HG03064 (cell line): ENCODE results near the gene TMTC1.
"Not testable (repeated sequence)": the region's sequence is repeated elsewhere in the genome, so short reads cannot be mapped to it uniquely, and the experiment has no call there.

Experiments
- ATAC-seq: cut with Tn5 transposase; IDR thresholded peaks from one replicate; pipeline ENCODE4 v1.9.1; 2021; ENCODE audit warnings: low read depth; ENCODE audit not compliant: unreplicated experiment

TMTC1 gene

GRCh38 chr12:29783773-29784666 is at the start of gene TMTC1:
Gene TMTC1 (minus strand): TSS chr12:29783942. CDS start chr12:29783751, 191 bp downstream.
- ATAC-seq = no peak

GRCh38 chr12:29831173-29831572 is 47.4 kb upstream of the TMTC1 start:
- no peak for ATAC-seq

GRCh38 chr12:29830391-29830790 is 46.6 kb upstream of the TMTC1 start:
- ATAC-seq = no peak

GRCh38 chr12:29818916-29819623 is 35.3 kb upstream of the TMTC1 start:
- ATAC-seq = no peak

- ATAC-seq = no peak
Measured at GRCh38 chr12:29816874-29817725, 33.4 kb upstream of the TMTC1 start.

GRCh38 chr12:29809616-29810361 is 26.0 kb upstream of the TMTC1 start:
- ATAC-seq = not testable (repeated sequence)

GRCh38 chr12:29807129-29807528 is 23.4 kb upstream of the TMTC1 start:
- no peak for ATAC-seq

GRCh38 chr12:29804019-29804418 is 20.3 kb upstream of the TMTC1 start:
- ATAC-seq = no peak

- ATAC-seq = no peak
Measured at GRCh38 chr12:29799591-29799990, 15.8 kb upstream of the TMTC1 start.

- no peak for ATAC-seq
Measured at GRCh38 chr12:29797565-29798355, 14.0 kb upstream of the TMTC1 start.

- no peak for ATAC-seq
Measured at GRCh38 chr12:29796823-29797263, 13.1 kb upstream of the TMTC1 start.

GRCh38 chr12:29795715-29796114 is 12.0 kb upstream of the TMTC1 start:
- no peak for ATAC-seq

- no peak for ATAC-seq
Measured at GRCh38 chr12:29794862-29795261, 11.1 kb upstream of the TMTC1 start.

GRCh38 chr12:29792853-29793252 is 9.1 kb upstream of the TMTC1 start:
- no peak for ATAC-seq

GRCh38 chr12:29792132-29792531 is 8.4 kb upstream of the TMTC1 start:
- ATAC-seq = no peak

- ATAC-seq = peak; percentile 11
Measured at GRCh38 chr12:29782871-29783772, 620 bp downstream of the TMTC1 start.

- peak; percentile 73 for ATAC-seq
Measured at GRCh38 chr12:29782285-29782870, 1.4 kb downstream of the TMTC1 start.

- peak; percentile 29 for ATAC-seq
Measured at GRCh38 chr12:29781705-29782266, 2.0 kb downstream of the TMTC1 start.
